SK-N-DZ (cell line): ENCODE results near the gene KLK15. TPM values are rescaled to one million over a fixed set of nuclear protein-coding genes. Genes with fewer than 3 reads are reported as not detected.

Experiments
- DNase-seq: peaks from one replicate; pipeline ENCODE4 v3.0.0-alpha.2; 2015; ENCODE audit warnings: low spot score
- polyA plus RNA-seq, 2 experiments: library from polyadenylated mRNA; depleted of rRNA; stranded (reverse); fragments of >200 nt; gene quantifications; 2 replicates each; pipeline ENCODE4 v1.2.3, GENCODE V29; 2014

Gene KLK15, protein sequence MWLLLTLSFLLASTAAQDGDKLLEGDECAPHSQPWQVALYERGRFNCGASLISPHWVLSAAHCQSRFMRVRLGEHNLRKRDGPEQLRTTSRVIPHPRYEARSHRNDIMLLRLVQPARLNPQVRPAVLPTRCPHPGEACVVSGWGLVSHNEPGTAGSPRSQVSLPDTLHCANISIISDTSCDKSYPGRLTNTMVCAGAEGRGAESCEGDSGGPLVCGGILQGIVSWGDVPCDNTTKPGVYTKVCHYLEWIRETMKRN
- polyA plus RNA-seq (2014; cell fraction: cytosol; rRNA removed): 0.45 and 0.53 TPM in 2 replicates
- 0.65 TPM in 1 of 2 replicates, not detected in the other for polyA plus RNA-seq (2014; cell fraction: nucleus; rRNA removed)

DNA sequence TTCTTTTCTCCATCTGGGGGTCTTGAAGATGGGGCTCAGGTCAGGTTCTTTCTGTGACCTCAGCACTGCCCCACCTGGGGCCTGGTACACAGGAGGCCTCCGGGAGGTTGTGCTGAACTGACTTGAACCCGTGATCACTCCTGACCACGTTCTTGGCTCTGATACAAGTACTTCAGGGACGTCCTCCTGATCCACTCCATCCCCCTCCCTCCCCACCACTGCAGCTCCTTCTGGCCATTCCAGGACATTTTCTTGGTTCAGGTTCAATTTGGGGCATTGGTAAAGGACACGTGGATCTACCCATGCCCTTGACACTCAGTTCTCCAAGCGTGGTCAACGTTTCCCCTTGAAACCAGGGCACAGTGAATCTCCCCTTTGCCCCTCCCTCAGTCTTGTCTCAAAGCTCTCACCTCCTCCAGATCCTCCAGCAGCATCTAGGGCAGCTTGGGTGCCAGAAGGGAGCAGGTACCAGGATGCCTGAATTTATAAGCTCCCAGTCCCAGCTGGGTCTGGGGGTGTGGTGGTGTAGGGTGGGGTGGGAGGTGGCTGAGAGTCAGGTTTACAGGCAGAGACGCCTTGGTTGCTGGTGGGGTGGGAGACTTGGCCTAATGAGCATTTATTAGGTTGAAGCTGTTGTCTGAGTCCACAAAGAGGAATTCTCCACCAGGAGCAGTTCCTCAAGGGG lies at the start of gene KLK15:
KLK15 (minus strand) TSS at position 458 of the 685 bp plus-strand sequence. CDS start 2,082 bp downstream, outside the sequence.
- DNase-seq: no peak

GRCh38 chr19:50882188-50882587 lies 48.8 kb upstream of the KLK15 start:
- no peak for DNase-seq

GRCh38 chr19:50880241-50880640 lies 46.9 kb upstream of the KLK15 start:
- DNase-seq: no peak

- DNase-seq: no peak
Observed at GRCh38 chr19:50878851-50879250, 45.5 kb upstream of the KLK15 start.

- no peak for DNase-seq
Observed at GRCh38 chr19:50877338-50877737, 44.0 kb upstream of the KLK15 start.

GRCh38 chr19:50876456-50876855 lies 43.1 kb upstream of the KLK15 start:
- DNase-seq: no peak

GRCh38 chr19:50875795-50876422 lies 42.5 kb upstream of the KLK15 start:
- no peak for DNase-seq

- DNase-seq: no peak
Observed at GRCh38 chr19:50874211-50874610, 40.8 kb upstream of the KLK15 start.

DNA sequence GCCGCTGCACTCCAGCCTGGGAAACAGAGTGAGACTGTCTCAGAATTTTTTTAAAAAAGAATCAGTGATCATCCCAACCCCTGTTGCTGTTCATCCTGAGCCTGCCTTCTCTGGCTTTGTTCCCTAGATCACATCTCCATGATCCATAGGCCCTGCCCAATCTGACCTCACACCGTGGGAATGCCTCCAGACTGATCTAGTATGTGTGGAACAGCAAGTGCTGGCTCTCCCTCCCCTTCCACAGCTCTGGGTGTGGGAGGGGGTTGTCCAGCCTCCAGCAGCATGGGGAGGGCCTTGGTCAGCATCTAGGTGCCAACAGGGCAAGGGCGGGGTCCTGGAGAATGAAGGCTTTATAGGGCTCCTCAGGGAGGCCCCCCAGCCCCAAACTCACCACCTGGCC lies 39.7 kb upstream of the KLK15 start, which contains the start of gene KLK2:
KLK2 (plus strand) TSS at position 384 of the 400 bp plus-strand sequence. CDS start 35 bp downstream, outside the sequence.
- no peak for DNase-seq

DNA sequence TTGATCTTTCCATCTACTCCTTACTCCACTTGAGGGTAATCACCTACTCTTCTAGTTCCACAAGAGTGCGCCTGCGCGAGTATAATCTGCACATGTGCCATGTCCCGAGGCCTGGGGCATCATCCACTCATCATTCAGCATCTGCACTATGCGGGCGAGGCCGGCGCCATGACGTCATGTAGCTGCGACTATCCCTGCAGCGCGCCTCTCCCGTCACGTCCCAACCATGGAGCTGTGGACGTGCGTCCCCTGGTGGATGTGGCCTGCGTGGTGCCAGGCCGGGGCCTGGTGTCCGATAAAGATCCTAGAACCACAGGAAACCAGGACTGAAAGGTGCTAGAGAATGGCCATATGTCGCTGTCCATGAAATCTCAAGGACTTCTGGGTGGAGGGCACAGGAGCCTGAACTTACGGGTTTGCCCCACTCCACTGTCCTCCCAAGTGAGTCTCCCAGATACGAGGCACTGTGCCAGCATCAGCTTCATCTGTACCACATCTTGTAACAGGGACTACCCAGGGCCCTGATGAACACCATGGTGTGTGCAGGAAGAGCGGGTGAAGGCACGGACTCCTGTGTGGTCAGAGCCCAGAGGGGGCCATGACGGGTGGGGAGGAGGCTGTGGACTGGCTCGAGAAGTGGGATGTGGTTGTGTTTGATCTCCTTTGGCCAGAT lies 37.2 kb upstream of the KLK15 start:
- DNase-seq: no peak

- DNase-seq: no peak
Observed at GRCh38 chr19:50869479-50869878, 36.1 kb upstream of the KLK15 start.

DNA sequence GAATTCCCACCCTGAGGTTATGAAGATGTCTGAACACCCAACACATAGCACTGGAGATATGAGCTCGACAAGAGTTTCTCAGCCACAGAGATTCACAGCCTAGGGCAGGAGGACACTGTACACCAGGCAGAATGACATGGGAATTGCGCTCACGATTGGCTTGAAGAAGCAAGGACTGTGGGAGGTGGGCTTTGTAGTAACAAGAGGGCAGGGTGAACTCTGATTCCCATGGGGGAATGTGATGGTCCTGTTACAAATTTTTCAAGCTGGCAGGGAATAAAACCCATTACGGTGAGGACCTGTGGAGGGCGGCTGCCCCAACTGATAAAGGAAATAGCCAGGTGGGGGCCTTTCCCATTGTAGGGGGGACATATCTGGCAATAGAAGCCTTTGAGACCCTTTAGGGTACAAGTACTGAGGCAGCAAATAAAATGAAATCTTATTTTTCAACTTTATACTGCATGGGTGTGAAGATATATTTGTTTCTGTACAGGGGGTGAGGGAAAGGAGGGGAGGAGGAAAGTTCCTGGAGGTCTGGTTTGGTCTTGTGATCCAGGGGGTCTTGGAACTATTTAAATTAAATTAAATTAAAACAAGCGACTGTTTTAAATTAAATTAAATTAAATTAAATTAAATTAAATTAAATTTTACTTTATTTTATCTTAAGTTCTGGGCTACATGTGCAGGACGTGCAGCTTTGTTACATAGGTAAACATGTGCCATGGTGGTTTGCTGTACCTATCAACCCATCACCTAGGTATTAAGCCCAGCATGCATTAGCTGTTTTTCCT lies 28.3 kb upstream of the KLK15 start:
- DNase-seq: peak; percentile 77

- DNase-seq: no peak
Observed at GRCh38 chr19:50861010-50861409, 27.6 kb upstream of the KLK15 start.

DNA sequence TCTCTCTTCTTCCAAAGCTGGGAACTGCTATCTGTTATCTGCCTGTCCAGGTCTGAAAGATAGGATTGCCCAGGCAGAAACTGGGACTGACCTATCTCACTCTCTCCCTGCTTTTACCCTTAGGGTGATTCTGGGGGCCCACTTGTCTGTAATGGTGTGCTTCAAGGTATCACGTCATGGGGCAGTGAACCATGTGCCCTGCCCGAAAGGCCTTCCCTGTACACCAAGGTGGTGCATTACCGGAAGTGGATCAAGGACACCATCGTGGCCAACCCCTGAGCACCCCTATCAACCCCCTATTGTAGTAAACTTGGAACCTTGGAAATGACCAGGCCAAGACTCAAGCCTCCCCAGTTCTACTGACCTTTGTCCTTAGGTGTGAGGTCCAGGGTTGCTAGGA lies 26.5 kb upstream of the KLK15 start:
- DNase-seq: no peak

DNA sequence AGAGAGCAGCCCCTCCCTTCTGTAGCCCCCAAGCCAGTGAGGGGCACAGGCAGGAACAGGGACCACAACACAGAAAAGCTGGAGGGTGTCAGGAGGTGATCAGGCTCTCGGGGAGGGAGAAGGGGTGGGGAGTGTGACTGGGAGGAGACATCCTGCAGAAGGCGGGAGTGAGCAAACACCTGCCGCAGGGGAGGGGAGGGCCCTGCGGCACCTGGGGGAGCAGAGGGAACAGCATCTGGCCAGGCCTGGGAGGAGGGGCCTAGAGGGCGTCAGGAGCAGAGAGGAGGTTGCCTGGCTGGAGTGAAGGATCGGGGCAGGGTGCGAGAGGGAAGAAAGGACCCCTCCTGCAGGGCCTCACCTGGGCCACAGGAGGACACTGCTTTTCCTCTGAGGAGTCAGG lies 25.5 kb upstream of the KLK15 start:
- peak; percentile 32 for DNase-seq

DNA sequence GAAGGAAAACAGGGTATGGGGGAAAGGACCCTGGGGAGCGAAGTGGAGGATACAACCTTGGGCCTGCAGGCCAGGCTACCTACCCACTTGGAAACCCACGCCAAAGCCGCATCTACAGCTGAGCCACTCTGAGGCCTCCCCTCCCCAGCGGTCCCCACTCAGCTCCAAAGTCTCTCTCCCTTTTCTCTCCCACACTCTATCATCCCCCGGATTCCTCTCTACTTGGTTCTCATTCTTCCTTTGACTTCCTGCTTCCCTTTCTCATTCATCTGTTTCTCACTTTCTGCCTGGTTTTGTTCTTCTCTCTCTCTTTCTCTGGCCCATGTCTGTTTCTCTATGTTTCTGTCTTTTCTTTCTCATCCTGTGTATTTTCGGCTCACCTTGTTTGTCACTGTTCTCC lies 24.0 kb upstream of the KLK15 start:
- no peak for DNase-seq

GRCh38 chr19:50854636-50855410 lies 21.4 kb upstream of the KLK15 start, which contains the start of gene KLK3:
Gene KLK3 (plus strand): TSS chr19:50854915. CDS start chr19:50854956, 41 bp downstream.
- DNase-seq: no peak

DNA sequence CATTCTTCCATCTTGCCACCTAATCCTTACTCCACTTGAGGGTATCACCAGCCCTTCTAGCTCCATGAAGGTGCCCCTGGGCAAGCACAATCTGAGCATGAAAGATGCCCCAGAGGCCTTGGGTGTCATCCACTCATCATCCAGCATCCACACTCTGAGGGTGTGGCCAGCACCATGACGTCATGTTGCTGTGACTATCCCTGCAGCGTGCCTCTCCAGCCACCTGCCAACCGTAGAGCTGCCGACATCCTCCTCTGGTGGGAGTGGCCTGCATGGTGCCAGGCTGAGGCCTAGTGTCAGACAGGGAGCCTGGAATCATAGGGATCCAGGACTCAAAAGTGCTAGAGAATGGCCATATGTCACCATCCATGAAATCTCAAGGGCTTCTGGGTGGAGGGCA lies 18.2 kb upstream of the KLK15 start:
- DNase-seq: no peak

DNA sequence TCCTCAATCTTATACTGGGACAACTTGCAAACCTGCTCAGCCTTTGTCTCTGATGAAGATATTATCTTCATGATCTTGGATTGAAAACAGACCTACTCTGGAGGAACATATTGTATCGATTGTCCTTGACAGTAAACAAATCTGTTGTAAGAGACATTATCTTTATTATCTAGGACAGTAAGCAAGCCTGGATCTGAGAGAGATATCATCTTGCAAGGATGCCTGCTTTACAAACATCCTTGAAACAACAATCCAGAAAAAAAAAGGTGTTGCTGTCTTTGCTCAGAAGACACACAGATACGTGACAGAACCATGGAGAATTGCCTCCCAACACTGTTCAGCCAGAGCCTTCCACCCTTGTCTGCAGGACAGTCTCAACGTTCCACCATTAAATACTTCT lies 17.4 kb upstream of the KLK15 start:
- DNase-seq: peak; percentile 89

DNA sequence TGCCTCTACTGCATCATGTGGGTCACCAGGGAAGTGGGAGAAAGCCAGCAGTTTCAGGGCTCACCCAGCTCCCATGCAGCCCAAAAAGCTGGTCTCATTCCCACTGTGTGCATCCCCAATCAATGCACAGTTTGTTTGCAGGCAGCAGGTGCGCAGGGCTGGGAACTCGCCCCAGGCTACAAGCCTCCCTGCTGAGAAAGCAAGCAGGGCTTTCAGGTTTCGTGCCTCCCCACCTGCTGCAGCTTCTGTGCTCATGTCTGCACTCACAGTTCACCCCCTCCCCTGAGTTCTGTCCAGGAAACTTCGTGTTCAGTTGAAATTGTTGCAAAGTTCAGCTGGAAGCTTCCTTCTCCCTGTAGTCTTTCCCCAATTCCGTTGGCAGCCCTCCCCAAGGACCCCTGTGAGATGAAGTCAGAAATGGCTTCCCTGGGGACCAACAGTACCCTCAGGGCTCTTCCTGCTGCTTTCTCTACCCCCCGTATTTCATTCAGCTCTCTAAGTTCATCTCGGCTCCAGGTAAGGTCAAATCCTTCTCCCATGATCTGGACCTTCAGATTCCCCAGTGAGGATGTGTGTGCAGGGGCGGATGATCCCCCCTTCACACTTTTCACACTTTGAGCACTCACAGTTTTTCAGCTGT lies 11.0 kb upstream of the KLK15 start:
- no peak for DNase-seq
